Hepatic stellate cell (primary cell): ENCODE results near the gene GORASP2.

Experiments
- DNase-seq: peaks from one replicate; pipeline ENCODE4 v3.0.0; 2011; ENCODE audit warnings: low spot score

The GORASP2 gene

GRCh38 chr2:170966648-170967396 is 37.8 kb downstream of the GORASP2 start:
- no peak for DNase-seq

- no peak for DNase-seq
Measured at GRCh38 chr2:170967553-170967952, 38.5 kb downstream of the GORASP2 start.

- DNase-seq: no peak
Measured at GRCh38 chr2:170968205-170969003, 39.4 kb downstream of the GORASP2 start.

GRCh38 chr2:170969030-170969429 is 40.0 kb downstream of the GORASP2 start:
- no peak for DNase-seq

- no peak for DNase-seq
Measured at GRCh38 chr2:170969872-170970496, 40.9 kb downstream of the GORASP2 start.

GRCh38 chr2:170971071-170971470 is 42.0 kb downstream of the GORASP2 start:
- no peak for DNase-seq

GRCh38 chr2:170972296-170973224 is 43.5 kb downstream of the GORASP2 start:
- no peak for DNase-seq

GRCh38 chr2:170973225-170973491 is 44.1 kb downstream of the GORASP2 start:
- no peak for DNase-seq

- DNase-seq: peak; percentile 89
Measured at GRCh38 chr2:170973492-170974303, 44.6 kb downstream of the GORASP2 start.

- peak; percentile 70 for DNase-seq
Measured at GRCh38 chr2:170974304-170974993, 45.4 kb downstream of the GORASP2 start.

- DNase-seq: no peak
Measured at GRCh38 chr2:170975127-170975942, 46.3 kb downstream of the GORASP2 start.

- DNase-seq: no peak
Measured at GRCh38 chr2:170975943-170976270, 46.9 kb downstream of the GORASP2 start.

GRCh38 chr2:170984079-170984478 is 55.0 kb downstream of the GORASP2 start:
- DNase-seq: no peak

GRCh38 chr2:170985407-170985806 is 56.4 kb downstream of the GORASP2 start:
- no peak for DNase-seq

- no peak for DNase-seq
Measured at GRCh38 chr2:170986566-170987258, 57.7 kb downstream of the GORASP2 start.

GRCh38 chr2:170991398-170992182 is 62.5 kb downstream of the GORASP2 start:
- no peak for DNase-seq

GRCh38 chr2:170996316-170996715 is 67.3 kb downstream of the GORASP2 start:
- no peak for DNase-seq

- DNase-seq: no peak
Measured at GRCh38 chr2:170997893-170998597, 69.0 kb downstream of the GORASP2 start.
